Suppressor macrophage (primary cell): ENCODE measurements around the gene MAGIX.
"Not testable (repeated sequence)": the region's sequence is repeated elsewhere in the genome, so short reads cannot be mapped to it uniquely, and the experiment has no call there.

ENCODE experiments used
- DNase-seq, 4 experiments: peaks; one replicate each; pipeline ENCODE4 v3.0.0-alpha.2; 2020 to 2022
- total RNA-seq, 17 experiments: gene quantifications; one replicate each; lab custom pipeline; 2026; ENCODE audit warnings: mixed read lengths in 6 of 17, inconsistent platforms in 3 of 17; lab: John Stamatoyannopoulos, UW

Gene MAGIX
- total RNA-seq, result 0.64 to 2.9 (median 1.1) reads per million in 17 experiments

- no peak for DNase-seq
These were observed at the start of gene MAGIX for GRCh38 chrX:49162620-49163019. TSS of gene MAGIX (plus strand) at chrX:49162758. CDS start at chrX:49162890, 132 bp downstream.

GRCh38 chrX:49116076-49116475, 46.5 kb upstream of the MAGIX start:
- DNase-seq, result no peak

- no peak for DNase-seq
These were observed 45.8 kb upstream of the MAGIX start for GRCh38 chrX:49116716-49117115.

GRCh38 chrX:49117581-49117980, 45.0 kb upstream of the MAGIX start:
- DNase-seq, result no peak

- no peak for DNase-seq
These were observed 42.5 kb upstream of the MAGIX start for GRCh38 chrX:49120091-49120490.

DNA sequence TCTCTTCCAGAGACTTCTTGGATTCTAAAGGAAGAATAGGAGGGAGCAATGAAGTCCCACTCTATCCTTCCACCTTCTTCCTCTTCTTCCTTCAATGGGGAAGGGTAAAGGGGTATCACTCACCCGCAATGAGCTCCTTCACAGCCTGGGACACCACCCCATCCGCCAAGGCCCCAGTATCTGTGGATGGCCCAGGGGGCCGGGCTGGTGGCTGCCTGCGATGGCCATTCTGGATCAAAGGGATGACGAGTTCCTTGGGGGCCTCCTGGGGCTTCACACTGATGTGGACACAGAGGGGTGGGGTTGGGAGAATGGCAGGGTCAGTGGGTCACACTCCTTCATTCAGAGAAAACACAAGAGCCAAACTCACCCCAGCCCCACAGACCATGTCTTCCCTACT, 40.1 kb upstream of the MAGIX start:
- no peak for DNase-seq

GRCh38 chrX:49127742-49128258, 34.8 kb upstream of the MAGIX start:
- DNase-seq, result peak; percentile 6 to 40 (median 23)

DNA sequence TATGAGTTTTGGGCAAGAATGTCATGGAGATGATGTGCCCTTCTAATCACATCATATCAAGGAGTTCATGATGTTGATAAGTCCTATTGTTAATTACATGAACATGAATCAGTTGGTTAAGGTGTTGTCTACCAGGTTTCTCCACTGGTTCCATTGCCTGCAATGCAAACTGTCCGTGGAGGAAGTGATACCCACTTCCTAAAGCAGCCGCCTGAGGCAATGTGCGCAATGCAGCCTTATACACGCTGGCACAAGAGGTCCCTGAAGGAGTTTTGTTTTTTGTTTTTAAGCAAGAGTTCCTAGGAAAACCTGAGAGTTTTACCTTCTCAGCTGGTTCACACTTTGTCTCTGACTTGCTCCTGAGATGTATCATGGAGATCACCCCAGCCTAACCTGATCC, 33.1 kb upstream of the MAGIX start:
- DNase-seq, result peak; percentile 22 to 66 (median 56)

DNA sequence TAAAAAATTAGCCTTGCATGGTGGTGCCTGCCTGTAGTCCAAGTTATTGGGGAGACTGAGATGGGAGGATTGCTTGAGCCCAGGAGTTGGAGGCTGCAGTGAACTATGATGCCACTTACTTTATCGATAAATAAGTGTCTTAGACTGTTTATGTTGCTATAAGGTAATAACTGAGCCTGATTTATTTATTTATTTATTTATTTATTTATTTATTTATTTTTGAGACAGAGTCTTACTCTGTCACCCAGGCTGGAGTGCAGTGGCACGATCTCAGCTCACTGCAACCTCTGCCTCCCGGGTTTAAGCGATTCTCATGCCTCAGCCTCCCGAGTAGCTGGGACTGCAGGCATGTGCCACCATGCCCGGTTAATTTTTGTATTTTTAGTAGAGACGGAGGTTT, 30.3 kb upstream of the MAGIX start:
- DNase-seq, result not testable (repeated sequence)

DNA sequence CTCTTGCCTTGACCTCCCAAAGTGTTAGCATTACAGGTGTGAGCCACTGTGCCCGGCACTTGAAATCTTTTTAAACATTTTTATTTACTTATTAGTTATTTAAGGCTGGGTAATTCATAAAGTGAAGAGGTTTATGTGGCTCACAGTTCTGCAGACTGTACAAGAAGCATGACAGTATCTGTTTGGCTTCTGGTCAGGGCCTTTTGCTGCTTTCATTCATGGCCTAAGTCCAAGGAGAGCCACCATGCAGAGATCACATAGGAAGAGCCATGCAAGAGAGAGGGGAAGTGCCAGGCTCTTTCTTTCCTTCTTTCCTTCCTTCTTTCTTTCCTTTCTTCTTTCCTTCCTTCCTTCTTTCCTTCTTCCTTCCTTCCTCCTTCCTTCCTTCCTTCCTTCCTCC, 28.8 kb upstream of the MAGIX start:
- no peak for DNase-seq

DNA sequence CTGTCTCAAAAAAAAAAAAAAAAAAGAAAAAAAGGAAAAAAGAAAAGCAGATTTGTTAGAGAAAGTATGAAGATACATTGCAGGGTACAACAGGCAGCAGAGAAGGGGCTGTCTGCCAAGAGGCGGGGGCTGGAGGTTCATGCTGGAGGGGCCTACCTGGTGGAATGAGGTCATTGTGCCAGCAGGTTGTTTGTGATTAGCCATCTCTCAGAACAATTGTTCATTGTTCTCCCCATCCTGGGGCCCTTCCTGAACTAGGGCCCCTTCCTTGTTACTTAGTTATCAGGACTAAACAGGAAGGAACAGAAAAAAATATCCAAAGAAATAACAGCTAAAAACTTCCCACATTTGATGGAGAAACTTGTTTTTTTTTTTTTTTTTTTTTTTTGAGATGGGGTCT, 25.1 kb upstream of the MAGIX start:
- no peak for DNase-seq

- no peak for DNase-seq
These were observed 22.8 kb upstream of the MAGIX start for GRCh38 chrX:49139713-49140112.

DNA sequence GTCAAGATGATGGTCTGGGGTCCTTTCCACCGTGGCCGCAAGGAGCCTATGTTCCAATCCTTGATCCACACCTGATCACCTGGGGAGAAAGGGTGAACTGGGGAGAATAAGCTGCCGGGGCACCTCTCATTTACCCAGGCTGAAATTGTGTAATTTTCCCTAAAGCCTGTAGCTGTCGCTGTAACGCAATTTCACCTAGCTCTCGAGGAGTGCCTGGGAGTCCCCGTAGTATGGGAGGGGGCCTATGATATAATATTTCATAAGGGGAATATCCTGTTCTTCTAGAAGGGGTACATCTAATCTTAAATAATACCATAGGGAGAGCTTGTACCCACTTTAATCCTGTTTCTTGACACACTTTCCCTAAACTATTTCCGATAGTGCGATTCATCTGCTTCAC, 20.3 kb upstream of the MAGIX start:
- peak in 2 of 4 experiments; percentile 7 to 22 for DNase-seq

GRCh38 chrX:49143154-49143553, 19.4 kb upstream of the MAGIX start:
- DNase-seq, result not testable (repeated sequence)

DNA sequence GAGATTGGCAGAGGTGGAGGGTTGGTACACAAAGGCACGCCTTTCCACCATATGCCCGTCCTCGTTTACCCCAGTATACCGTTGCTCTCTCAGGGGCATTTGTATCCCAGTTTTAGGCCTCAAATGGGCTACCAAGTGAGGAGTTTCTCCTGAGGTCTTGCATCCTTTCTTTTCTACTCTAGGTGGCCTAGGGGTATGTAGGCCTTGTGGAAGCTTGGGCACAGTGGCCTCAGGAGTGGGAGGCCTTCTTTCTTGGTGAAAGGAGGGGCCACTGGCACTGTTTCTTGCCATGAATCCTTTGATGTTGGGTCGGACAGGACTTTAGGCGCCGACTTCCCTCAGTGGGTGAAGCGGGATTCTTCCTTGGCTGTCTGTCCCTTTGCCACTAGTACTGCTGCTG, 15.3 kb upstream of the MAGIX start:
- no peak for DNase-seq

- DNase-seq, result no peak
These were observed 14.6 kb upstream of the MAGIX start for GRCh38 chrX:49147936-49148335.

GRCh38 chrX:49148390-49149100, 14.0 kb upstream of the MAGIX start:
- DNase-seq, result peak in 1 of 4 experiments; percentile 14

- not testable (repeated sequence) for DNase-seq
These were observed 13.3 kb upstream of the MAGIX start for GRCh38 chrX:49149291-49149690.

GRCh38 chrX:49153467-49153866, 9.1 kb upstream of the MAGIX start:
- DNase-seq, result no peak

GRCh38 chrX:49155243-49155899, 7.2 kb upstream of the MAGIX start:
- DNase-seq, result peak in 3 of 4 experiments; percentile 36 to 58 (median 52)

GRCh38 chrX:49155900-49156837, 6.4 kb upstream of the MAGIX start:
- peak; percentile 84 to 95 (median 90) for DNase-seq

GRCh38 chrX:49157194-49157593, 5.4 kb upstream of the MAGIX start:
- no peak for DNase-seq

- DNase-seq, result no peak
These were observed 1.6 kb upstream of the MAGIX start for GRCh38 chrX:49160908-49161307.
